ENCODE results near the gene NFIA. TPM values are rescaled to one million over a fixed set of nuclear protein-coding genes. Genes with fewer than 3 reads are reported as not detected.

Gene NFIA
- total RNA-seq, 2 donors from 2014 or later, result 0.88 to 3.1 TPM

- H3K36me3 Mint-ChIP-seq, result no peaks in the 10 kb centered on the region
- ATAC-seq, result no peak
- H3K27ac Mint-ChIP-seq, result no peak overlapping the region
- no peak for DNase-seq (ENCODE audit: low spot score in 2 of 2)
- no peaks in the 10 kb centered on the region for H3K9me3 Mint-ChIP-seq
Observed at GRCh38 chr1:61143821-61144424, 61.6 kb downstream of the NFIA start.

DNA sequence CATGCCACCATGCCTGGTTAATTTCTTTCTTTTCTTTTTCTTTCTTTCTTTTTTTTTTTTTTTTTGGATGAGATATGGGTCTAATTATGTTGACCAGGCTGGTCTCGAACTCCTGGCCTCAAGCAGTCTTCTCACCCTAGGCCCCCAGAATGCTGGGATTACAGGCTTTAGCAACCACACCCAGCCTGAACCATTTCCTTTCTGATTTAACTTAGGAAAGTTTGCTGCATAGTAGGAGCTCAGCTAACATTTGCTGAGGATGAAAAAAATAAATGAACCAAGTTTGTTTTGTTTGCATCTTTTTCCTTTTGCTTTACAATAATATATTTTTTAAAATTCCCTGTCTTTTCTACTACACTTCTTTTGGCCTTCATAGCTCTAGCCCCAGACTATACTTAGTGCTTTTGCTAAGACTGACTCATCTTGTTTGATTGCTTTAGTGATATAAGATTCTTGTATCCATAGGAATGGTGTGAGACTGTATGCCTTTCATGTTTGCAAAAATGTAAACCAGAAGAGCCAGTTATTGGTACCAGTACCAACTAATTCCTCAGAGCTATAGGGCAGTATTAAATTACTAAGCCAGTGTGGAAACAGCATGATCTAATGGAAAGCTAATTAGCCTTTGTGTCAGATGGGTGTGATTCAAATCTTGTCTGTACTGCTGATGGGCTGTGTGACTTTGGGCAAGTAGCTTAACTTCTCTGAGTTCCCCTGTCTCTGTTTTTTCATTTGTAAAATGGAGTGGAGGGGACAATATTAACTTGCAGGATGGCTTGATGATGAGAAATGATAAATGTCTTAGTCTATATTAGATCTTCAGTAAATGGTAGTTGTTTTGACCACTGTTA, 66.9 kb downstream of the NFIA start:
- no peaks in the 10 kb centered on the region for H3K9me3 Mint-ChIP-seq
- H3K27ac Mint-ChIP-seq, result no peak overlapping the region
- H3K36me3 Mint-ChIP-seq, result no peaks in the 10 kb centered on the region
- DNase-seq (ENCODE audit: low spot score in 2 of 2) (no peak), ATAC-seq (no peak)

DNA sequence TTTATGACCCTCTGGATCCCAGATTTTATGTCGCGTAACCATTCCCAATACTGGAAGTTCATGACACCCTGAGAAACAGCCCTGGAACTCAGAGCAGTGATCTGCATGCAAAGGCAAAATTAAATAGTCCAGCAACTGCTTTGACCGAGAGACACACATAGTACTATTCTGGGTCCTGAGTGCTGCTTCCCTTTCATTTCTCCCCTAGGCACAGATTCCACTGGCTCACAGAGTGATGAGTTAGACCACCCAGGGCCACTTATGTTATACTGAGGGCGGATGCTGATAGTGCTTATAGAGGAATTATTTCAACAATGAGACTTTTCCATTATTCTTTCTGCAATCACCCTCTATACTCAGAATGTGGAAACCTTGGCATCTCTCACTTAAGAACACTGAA, 69.2 kb downstream of the NFIA start:
- no peaks in the 10 kb centered on the region for H3K9me3 Mint-ChIP-seq
- DNase-seq (ENCODE audit: low spot score in 2 of 2), result no peak
- no peak overlapping the region for H3K27ac Mint-ChIP-seq
- H3K36me3 Mint-ChIP-seq, result no peaks in the 10 kb centered on the region
- ATAC-seq, result no peak

GRCh38 chr1:61152066-61152465, 69.7 kb downstream of the NFIA start:
- Mint-ChIP-seq H3K9me3 (no peaks in the 10 kb centered on the region), H3K27ac (no peak overlapping the region), H3K36me3 (no peaks in the 10 kb centered on the region)
- ATAC-seq (no peak), DNase-seq (ENCODE audit: low spot score in 2 of 2) (no peak)

GRCh38 chr1:61152469-61153105, 70.2 kb downstream of the NFIA start:
- no peaks in the 10 kb centered on the region for H3K9me3 Mint-ChIP-seq
- H3K36me3 Mint-ChIP-seq, result no peaks in the 10 kb centered on the region
- no peak overlapping the region for H3K27ac Mint-ChIP-seq
- DNase-seq (ENCODE audit: low spot score in 2 of 2), result no peak
- ATAC-seq, result no peak

DNA sequence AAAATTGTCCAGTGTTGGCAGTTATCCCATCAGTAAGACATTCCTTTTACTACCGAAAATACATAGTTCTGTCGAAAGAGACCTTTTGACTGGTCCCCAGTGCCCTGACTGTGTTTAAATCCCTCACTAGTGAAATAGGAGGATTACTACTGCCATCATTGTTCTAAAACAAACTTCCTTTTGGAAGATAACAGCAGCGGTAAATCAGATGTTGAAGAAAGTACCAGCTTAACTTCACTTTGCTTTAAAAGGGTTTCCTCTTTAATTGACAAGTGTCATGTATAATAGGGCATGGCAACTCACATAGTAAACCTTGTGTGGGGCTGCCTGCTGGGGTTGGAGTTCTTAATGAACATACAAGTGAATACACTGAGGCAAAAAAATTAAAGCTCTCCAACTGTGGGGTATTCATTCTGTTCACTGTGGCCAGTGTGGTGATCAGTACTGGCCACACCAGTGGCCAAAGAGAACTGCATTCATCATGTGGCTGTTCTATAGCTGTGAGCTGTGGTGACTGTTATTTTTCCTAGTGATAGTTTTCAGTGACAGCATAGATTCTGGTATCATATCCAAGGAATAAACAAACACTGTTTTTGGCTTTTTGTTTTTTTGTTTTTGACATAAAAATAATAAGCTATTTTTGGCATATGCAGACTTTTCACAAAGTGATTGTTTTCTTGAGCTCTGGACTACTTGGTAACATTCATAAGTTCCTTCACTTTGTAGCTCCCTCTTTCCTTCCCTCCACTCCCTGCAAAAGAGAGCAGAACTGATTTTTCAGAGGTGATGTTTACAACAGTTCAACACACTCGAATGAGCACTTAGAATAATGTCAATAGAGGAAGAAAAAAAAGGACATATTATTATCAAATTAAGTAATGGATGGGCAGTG, 74.5 kb downstream of the NFIA start:
- Mint-ChIP-seq H3K9me3 (no peaks in the 10 kb centered on the region), H3K36me3 (no peaks in the 10 kb centered on the region), H3K27ac (no peak overlapping the region)
- ATAC-seq (no peak), DNase-seq (ENCODE audit: low spot score in 2 of 2) (no peak)

DNA sequence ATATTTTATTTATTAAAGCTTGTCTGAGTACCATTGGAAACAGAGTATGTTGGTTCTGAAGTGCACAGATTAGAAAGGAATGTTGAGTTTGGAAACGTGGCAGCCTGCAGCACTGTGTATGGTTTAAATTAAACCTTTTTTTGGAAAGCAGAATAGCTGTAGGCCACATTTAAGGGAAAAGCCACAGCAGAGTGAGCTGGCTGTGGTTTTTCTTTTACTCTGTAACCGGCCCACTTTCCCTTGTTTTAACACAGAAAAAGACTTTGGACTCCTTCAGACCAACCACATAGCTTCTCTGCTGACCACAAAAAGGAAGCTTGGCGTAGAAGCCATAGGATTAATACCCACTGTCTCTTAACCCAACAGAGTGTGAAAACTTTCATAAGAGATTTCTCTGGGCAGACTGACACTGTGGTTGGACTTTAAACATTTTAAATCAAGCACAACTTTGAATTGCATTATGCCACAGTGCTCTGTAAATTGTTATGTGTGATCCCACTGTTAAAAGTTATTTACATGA, 75.2 kb downstream of the NFIA start:
- ATAC-seq, result peak; percentile 75 to 87
- H3K9me3 Mint-ChIP-seq, result no peaks in the 10 kb centered on the region
- no peak for DNase-seq (ENCODE audit: low spot score in 2 of 2)
- no peaks in the 10 kb centered on the region for H3K36me3 Mint-ChIP-seq
- H3K27ac Mint-ChIP-seq, result no peak overlapping the region

DNA sequence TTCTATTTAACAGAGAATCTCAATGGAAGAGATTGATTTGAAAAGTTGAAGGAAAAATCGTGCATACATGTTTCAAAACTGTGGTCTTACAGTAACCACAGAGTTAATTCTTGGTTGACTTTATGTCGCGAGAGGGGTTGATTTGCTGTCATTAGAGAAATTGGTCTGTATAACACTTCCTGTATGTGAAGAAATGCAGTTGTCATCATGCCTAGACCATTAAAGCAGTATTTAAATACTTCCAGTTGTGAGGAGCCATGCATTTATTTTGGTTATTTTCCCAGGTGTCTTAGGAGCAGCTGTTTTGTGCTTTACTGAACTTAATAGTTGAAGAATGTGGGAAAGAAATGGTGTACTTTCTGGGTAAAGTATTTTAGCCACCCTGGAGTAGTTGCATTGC, 76.2 kb downstream of the NFIA start:
- no peak overlapping the region for H3K27ac Mint-ChIP-seq
- H3K36me3 Mint-ChIP-seq, result no peaks in the 10 kb centered on the region
- ATAC-seq (peak in 1 of 2 donors; percentile 25), DNase-seq (ENCODE audit: low spot score in 2 of 2) (no peak)
- no peaks in the 10 kb centered on the region for H3K9me3 Mint-ChIP-seq

- DNase-seq (ENCODE audit: low spot score in 2 of 2), result no peak
- H3K27ac Mint-ChIP-seq, result no peak overlapping the region
- no peaks in the 10 kb centered on the region for H3K9me3 Mint-ChIP-seq
- ATAC-seq, result peak; percentile 61 to 79
- no peaks in the 10 kb centered on the region for H3K36me3 Mint-ChIP-seq
Observed at GRCh38 chr1:61160526-61160925, 78.2 kb downstream of the NFIA start.

GRCh38 chr1:61162520-61163258, 80.3 kb downstream of the NFIA start:
- no peak for ATAC-seq
- no peak for DNase-seq (ENCODE audit: low spot score in 2 of 2)
- no peak overlapping the region for H3K27ac Mint-ChIP-seq
- H3K9me3 Mint-ChIP-seq, result no peaks in the 10 kb centered on the region
- H3K36me3 Mint-ChIP-seq, result no peaks in the 10 kb centered on the region

DNA sequence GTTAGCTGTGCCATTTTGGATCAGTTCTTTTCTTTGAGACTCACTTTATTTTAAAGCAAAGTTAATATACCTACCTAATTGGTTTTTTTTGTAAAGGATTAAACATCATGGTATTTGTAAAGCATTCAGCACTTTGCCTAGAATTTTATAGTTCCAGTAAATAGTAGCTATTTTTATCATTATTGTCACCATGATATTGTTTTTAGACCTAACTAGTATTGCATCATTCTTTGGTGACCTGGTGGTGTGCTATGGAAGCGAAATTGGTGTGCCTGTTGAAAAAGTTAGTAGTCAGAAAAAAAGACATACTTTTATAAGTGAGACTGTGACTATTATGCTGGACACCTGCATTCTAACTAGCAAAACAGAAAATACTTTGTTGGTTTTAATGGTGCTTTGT, 81.0 kb downstream of the NFIA start:
- H3K9me3 Mint-ChIP-seq, result no peaks in the 10 kb centered on the region
- H3K36me3 Mint-ChIP-seq, result no peaks in the 10 kb centered on the region
- ATAC-seq, result no peak
- DNase-seq (ENCODE audit: low spot score in 2 of 2), result no peak
- H3K27ac Mint-ChIP-seq, result no peak overlapping the region

DNA sequence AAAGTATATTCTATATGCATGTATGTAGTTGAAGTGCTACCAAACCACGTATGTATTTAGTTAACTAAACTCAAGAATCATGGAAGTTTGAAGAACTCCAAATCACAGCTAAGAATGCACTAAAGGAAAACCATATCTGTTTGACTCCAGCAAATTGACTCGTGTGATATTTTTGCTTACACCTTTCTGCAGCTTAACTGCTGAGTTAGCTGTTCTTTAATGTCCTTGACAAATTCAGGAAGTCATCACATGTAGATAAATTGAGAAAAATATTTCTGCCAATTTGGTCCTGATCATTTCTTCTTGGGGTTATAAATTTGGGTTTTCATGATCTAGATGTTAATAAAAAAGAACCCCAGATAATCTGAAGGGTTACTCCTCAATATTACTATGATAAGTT, 83.0 kb downstream of the NFIA start:
- Mint-ChIP-seq H3K36me3 (no peaks in the 10 kb centered on the region), H3K9me3 (no peaks in the 10 kb centered on the region), H3K27ac (no peak overlapping the region)
- no peak for DNase-seq (ENCODE audit: low spot score in 2 of 2)
- ATAC-seq, result no peak

GRCh38 chr1:61167309-61167708, 84.9 kb downstream of the NFIA start:
- no peaks in the 10 kb centered on the region for H3K9me3 Mint-ChIP-seq
- ATAC-seq (no peak), DNase-seq (ENCODE audit: low spot score in 2 of 2) (no peak)
- no peaks in the 10 kb centered on the region for H3K36me3 Mint-ChIP-seq
- no peak overlapping the region for H3K27ac Mint-ChIP-seq

DNA sequence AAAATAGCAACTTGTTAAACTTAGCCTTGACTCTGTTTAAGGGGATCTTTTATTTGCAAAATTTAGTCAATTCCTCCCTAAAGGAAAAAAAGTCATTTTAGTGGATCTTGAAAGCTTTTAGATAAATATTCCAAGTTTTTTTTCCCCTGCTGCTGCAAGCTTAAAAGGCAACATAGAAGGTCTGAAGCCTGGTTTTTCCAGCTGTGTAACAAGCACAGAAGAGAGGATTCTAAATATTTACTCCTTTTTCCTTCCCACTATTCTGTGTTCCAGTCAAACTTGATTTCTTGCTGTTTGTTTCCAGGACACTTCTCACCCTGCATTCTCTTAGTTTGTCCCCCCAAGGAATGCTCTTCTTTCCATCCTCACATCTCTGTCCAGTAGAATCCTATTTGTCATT, 86.7 kb downstream of the NFIA start:
- H3K36me3 Mint-ChIP-seq, result no peaks in the 10 kb centered on the region
- H3K27ac Mint-ChIP-seq, result no peak overlapping the region
- ATAC-seq (no peak), DNase-seq (ENCODE audit: low spot score in 2 of 2) (no peak)
- H3K9me3 Mint-ChIP-seq, result no peaks in the 10 kb centered on the region

DNA sequence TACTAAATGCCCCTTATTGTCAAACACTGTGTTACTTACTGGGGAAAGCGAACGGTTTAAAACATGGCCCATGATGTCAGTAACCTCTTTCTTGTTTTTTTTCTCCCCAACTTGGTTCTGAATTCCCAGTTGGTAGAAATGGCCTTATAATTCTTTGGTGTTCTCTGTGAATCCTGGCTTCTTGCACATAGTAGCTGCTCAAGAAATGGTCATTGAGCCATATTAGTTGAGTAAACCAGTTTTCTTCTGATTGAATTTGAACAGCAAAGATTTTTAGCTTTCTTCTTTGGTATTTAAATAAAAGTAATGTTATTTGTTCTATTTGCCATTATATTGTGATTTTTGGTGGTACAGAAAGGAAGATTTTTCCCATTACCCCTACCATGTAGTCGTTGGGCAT, 87.3 kb downstream of the NFIA start:
- H3K27ac Mint-ChIP-seq, result no peak overlapping the region
- H3K36me3 Mint-ChIP-seq, result no peaks in the 10 kb centered on the region
- ATAC-seq (no peak), DNase-seq (ENCODE audit: low spot score in 2 of 2) (no peak)
- no peaks in the 10 kb centered on the region for H3K9me3 Mint-ChIP-seq
